ENCODE measurements around the gene IFT20.
A peak's percentile ranks its signal among the peaks of the same experiment; 100 is the strongest.
"Not testable (repeated sequence)": the region's sequence is repeated elsewhere in the genome, so short reads cannot be mapped to it uniquely, and the experiment has no call there.

IFT20 gene

DNA sequence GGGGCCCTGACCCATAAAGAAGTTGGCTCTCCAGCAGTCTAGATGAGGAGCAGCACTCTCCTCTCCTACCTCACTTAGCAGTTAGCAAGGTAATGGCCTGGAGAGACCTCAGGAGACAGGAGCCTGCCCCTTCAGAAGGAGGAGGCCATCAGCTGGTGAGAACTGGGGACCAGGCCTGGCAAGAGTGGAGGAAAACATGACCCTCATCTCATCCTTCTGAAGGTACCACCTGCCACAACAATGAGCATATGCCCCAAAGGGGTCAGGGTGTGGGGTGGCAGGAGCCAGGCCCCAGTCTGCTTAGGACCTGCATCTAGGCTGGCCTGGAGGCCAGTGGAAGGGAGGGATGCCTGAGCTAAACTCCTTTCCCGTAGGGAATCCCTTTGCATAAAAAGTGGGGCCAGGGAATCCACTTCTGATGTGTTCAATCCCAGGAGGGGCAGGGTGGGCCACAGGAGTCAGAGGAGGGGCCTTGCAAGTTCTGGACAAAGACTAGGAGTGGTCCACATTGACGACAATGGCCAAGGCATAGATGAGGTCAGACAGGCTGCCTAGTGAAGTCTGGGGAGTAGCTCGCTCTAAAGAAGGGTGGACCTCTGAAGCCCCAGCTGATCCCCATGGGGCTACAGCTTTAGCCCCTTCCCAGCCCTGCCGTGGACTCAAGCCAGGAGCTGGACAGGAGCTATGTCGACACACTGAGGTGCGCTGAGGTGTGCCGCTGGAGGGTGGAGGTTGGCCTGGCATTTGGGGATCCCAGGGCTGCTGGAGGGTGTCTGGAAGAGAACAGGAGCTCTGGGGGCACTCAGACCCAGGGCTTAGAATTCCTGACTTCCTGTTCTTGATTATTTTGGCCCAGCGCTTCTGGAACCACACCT is 28.7 kb upstream of the IFT20 start:
- no peak for DNase-seq

DNA sequence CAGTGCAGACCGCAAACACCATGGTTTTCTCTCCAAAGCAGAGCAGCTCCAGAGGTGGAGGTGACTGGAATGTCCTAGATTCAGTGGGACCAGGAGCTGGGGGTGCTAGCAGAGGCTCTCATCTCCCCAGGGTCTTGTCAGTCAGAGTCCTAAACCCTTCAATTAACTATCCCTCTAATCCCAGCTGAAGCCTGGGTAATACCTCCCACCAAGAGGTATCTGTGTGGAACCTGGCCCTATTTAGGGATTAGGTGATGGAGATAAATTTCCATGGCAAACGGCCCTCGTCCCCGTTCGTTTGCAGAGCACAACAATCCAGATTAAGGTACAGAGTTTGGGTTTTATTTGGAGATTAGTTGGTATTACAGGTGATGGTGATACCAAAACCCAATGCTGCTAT is 27.9 kb upstream of the IFT20 start:
- no peak for DNase-seq

DNA sequence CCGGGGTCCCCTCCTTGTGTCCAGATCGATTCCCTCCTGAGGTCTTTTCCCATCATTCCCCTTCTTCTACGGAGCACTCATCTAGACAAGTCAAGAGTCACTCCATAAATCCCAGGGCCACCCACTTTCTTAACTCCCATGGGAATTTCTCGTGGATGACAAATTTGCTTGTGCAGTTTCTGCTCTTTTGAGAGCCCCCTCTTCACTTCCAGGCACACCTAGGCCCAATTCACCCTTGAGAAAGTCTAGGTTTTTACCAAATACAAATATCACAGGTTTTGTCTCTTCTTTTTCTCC is 22.6 kb upstream of the IFT20 start:
- no peak for DNase-seq

DNA sequence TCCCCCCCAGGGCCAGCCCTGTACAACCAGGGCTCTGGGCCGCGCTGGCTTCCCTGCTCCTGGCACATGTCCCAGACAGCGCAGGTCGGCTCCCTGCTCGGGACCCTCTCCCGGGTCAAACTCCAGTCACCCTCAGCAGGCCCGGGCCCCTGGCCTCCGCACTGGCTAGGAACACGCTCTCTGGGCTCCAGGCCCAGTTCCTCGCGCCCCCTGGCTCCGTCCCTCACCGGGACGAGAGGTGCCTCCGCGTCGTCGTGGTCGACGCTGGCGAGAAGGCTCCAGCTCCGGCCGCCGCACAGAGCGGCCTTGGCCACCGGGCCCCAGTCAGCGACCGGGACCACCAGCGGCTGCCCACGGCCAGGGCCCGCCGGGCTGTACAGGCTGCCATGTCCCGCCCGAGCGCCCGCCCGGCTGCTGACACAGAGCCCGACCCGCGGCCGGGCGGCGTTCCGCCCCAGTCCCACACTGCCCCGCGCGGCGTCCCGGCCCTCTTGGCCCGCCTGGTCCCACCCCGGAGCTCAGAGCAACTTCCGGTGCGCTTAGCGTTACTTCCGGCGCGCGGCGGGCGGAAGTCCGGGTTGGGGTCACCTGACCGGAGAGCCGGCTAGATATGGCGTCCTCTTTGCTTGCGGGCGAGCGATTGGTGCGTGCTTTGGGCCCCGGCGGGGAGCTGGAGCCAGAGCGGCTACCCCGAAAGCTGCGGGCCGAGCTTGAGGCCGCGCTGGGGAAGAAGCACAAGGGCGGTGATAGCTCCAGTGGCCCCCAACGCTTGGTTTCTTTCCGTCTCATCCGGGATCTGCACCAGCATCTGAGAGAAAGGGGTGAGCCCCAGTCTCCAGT is 22.0 kb upstream of the IFT20 start, which contains the start of gene POLDIP2:
Gene POLDIP2 (minus strand): TSS at position 467 of the 840 bp plus-strand sequence. CDS start 79 bp downstream, at position 388.
- peak; percentile 38 to 55 for DNase-seq

DNA sequence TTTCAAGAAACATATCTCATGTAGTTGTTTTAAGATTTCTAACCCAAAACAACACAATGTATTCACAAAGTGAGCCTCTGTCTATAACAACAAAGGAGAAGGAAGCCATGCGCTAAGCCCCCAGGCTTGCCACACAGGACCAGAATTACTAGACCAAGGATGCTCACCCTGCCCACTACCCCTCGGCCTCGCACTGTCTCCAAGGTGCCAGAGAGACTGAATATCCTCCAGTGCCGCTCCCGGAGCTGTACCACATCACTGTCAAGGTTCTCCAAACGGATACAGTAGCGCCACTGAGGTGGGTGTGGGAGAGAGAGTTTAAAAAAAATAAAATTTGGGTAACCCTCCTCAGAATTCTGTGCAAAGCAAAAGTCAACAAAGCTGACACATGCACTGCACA is 15.0 kb upstream of the IFT20 start:
- DNase-seq = no peak

DNA sequence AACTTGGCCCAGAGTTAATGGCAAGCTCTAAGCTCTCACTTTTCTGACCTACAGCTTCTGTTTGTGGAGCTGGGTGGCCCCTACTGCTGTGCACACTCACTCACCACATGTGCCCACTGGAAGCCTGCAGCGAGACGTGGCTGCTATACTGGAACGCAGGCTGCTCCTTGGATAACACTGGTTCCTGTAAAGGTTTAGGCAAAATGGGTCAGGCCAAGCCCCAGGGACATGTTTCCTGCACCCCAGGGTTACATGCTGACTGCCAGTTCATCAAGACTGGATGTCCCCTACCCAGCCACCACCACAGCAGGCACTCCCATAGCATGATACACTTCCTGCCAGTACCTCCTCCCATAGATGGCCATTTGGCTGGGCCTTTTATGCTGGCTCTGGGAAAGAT is 13.7 kb upstream of the IFT20 start:
- DNase-seq = no peak

DNA sequence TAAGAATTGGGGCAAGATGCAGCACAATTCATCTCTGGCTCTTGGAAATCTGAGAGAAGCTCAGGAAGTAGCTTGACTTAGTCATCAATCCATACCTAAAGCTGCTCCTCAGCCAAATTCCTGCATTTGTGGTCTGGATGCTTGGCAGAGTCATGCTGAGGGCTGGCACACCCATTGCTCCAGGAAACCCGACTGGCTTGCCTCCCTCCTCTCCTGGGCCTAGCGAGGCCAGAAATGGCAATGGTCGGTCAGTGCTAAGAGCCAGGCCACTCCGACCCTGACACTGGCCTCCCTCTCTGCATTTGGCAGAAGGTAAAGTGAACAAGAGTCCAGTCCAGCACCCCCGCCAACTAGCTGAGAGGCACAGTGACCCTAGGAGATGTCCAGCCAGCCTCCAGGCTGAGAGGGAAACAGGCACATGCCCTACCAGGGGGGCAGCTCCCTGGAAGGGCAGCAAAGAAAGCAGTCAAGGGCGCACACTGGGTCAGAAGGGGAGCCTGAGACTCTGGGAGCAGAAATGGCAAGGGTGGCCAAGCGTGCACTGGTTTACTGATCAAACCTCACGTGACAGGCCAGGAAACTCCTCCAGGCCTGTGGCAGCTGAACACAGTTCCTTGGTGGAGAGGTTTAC is 12.1 kb upstream of the IFT20 start:
- DNase-seq = no peak

DNA sequence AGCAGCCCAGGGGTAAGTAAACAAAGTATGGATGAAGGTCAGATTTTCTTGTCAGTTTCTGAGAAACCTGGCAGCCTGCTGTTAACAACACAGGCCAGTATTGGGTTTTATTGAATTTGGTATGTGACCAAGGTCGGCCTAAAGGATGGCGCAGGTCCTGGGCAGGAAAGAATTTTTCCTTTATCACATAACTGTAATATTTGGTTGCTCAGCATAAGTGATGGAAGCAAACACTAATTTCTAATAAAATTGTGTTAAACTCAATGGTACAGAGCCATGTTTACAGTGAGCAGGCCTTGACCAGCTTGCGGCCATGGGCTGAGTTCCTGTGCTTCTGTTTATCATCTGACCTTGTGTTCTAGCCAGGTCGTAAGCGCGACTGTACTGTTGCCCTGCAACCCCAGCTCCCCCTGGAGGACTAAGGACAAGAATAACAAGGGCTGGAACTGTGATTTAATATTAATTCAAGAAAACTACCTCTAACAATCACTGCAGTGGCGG is 11.5 kb upstream of the IFT20 start:
- DNase-seq = no peak

DNA sequence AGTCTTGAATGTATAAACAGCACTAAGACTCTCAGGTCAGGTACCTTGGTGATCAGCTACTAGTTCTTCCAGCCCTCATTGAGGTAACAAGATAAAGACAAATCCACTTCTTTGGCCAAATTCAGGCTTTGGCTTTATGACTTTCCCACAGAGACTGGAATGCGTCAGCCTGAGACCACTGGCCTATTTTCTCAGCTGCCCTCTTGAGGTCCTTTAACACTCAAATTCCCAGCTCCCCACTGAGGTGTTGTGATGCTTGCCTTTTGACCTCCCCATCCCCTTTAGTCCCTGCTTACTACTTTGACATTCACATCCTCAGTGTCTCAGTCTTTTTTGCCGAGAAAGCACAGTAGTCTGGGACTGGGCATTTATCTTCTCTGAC is 10.9 kb upstream of the IFT20 start:
- DNase-seq = no peak

DNA sequence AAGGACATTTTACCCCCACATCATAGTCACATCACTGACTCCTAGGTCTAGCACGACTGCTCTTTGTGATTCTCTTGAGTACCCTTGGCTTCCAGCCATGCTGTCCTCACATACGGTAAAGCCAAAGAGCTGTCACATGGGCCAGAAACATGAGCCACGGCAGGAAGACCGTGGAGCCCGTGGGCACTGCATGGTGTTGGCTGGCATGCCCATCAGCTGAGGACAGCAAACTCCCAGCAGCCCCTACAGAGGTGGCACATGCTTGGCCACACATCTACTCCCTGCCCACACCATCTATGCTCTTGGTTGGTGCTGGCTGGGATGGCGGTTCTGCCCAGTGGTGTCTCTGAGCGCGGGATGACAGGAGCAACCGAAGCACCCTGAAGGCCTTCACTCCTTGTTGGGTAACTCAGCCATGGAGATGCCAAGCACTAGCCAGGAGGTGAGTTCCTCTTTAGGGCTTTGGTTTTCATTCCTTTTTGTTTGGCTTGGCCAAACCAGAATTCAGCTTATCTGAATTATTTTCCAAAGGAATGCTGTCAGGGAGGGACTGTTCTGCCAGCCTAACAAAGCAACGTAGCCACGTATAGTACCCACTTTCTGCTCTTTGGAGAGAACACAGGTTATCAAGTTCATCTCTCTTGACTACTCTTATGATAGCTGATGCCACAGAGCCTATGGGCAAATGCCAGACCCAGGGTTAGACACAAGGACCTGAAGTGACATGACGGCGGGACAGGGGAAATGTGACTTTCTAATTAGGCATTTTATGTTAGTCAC is 10.3 kb upstream of the IFT20 start:
- DNase-seq = no peak

DNA sequence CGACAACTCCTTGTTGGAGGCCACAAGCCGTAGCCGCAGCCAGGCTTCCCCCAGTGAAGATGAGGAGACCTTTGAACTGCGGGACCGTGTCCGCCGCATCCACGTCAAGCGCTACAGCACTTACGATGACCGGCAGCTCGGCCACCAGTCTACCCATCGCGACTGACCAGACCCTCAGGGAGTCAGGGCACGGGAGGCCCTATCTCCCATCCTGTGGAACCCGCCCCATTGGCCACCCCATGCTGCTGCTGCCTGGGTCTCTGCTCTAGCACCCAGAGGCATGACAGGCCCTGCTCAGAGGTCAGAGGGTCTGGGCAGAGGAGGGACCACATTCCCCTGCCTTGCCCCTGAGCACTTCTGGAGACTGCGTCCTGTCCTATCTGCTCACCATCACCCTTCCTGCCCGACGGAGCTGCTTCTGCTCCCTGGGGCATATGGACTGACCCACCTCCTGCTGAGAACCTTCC is 9.2 kb upstream of the IFT20 start:
- DNase-seq = no peak

DNA sequence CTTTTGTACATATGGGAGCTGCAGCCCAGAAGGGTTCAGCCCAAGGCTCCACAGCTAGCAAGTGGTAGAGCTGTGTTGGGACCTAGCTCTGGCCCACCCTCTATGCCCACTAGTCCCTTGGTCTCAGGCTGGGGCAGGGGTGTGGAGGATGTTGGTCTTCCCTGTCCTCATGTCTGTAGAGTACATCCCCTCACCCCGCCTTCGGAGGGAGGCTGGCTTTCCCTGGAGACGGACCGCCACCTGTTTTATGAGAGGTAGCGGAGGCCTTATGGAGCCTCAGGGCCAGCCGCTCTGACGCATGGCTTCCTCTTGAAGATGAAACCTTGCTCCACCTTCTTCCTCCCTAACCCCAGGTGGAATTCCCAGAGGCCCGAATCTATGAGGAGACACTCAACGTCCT is 8.7 kb upstream of the IFT20 start:
- DNase-seq = no peak

DNA sequence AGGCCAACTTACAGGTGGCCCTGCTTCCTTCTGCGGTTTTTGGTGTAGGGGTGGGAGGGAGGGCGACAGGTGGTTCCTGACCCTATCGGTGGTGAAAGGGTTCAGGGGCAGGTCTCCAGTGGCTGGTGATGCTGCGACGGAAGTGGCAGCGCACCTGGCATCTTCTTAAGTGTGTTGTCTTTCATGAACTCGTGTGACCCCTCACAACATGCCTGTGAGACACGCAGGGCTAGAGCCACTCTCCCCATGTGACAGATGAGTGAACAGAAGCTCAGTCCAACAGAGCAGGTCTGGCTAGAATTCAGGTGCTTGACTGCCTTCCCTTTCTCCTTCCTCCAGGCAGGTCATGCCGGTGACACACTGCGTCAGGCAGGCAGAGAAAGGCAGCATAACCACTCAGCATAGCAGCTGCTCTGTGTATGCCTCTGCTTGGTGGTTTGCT is 8.2 kb upstream of the IFT20 start:
- no peak for DNase-seq

DNA sequence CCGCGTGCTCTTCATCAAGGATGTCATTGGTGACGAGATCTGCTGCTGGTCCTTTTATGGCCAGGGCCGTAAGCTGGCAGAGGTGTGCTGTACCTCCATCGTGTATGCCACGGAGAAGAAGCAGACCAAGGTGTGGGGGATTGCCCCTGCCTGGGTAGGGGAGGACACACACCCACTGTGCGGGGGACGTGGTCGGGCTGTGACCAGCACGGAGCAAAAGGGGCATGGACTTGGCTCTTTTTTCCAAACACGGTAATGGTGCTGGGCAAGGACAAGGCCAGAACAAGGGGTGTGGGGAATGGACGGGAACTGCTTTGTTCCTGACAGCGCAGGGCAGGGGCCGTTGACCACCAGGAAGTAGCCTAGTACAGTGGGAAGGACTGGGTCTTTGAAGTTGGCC is 7.0 kb upstream of the IFT20 start:
- no peak for DNase-seq

DNA sequence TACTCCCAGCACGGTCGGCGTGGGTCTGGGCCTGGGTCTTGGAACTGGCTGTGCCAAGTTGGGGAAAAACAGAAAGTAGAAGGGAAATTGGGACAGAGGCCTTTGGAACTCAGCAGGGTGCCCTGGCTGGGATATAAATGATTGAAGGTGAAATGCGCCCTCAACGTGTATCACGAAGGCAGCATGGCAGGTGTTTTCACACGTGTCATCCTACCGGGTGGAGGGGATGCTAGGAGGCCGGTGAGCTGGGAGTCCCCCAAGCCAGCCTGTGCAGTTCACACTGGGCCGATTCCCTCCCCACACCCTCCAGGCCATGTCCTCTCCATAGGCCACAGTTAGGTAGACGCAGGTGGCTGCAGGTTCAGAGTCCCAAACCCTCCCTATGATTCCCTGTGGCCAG is 6.2 kb upstream of the IFT20 start:
- no peak for DNase-seq

DNA sequence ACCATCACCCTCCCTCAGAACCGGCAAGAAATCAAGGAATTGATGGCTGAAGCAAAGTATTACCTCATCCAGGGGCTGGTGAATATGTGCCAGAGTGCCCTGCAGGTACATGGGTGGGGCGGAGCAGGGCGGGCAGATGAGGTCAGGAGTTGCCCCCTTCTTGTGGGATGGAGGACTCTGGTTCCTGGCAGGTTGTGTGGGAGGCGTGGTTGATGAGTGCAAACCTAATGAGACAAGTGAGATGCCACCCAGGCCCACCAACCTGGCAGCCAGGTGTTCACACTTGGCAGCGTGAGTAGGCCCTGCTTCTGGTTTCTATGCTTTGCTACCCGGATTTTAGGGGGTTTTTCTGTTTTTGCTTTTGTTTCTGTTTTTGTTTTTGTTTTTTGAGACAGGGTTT is 5.1 kb upstream of the IFT20 start:
- DNase-seq = no peak

DNA sequence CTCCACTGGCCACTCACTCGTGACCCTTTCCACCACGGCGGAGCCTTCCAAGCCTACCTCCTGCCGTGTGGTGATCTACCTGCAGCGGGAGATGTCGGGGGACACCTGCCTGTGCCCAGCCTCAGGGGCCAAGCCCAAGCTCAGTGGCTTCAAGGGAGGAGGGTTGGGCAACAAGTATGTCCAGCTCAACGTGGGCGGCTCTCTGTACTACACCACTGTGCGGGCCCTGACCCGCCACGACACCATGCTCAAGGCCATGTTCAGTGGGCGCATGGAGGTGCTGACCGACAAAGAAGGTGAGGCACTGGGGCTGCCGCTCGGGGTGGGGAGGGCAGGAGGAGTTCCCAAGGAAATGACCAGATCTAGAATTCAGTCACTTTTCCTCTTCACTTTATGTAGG is 4.2 kb upstream of the IFT20 start:
- no peak for DNase-seq

DNA sequence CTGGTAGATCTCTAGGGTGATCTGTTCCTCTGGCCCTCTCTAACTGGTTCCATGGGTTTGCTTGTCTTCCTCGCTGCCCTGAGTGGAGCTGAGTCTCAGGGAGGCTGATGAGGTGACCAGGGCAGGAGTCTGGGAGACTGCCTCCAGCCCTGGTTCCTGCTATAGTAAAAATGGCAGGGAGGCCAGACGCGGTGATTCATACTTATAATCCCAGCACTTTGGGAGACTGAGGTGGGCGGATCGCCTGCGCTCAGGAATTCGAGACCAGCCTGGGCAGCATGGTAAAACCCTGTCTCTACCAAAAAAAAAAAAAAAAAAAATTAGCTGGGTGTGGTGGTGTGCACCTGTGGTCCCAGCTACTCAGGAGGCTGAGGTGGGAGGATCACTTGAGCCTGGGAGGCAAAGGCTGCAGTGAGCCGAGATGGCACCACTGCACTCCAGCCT is 3.5 kb upstream of the IFT20 start:
- DNase-seq = not testable (repeated sequence)

DNA sequence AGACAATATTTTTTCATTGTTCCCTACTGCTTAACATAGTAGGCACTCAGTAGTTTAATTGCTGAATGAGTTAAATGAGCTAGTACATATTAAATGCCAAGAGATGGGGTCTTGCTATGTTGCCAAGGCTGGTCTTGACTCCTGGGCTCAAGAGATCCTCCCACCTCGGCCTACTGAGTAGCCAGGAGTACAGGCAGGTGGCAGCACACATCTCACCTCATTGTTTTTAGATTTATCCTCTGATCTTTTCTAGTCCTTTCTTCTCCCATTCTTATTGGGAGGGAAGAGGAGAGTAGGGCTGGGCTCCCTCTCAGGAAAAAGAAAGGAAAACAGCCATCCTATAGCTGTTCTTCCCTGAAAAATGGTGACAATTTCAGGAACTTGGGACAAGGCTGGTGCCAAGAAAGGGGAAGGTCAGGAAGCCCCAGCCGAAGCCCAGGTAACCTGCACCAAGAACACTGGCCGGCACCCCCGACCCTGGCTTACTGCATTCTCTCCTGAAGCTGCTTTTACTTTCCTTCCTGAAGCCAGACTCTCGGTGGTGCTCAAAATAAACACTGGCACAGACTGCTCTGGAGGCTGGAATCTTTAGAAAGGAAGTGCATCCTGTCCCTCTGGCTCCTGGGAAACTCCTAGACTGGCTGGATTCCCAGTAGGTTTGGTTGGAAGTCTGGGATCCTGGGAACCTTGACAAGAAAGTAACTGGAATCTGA is 2.9 kb upstream of the IFT20 start:
- DNase-seq = no peak

DNA sequence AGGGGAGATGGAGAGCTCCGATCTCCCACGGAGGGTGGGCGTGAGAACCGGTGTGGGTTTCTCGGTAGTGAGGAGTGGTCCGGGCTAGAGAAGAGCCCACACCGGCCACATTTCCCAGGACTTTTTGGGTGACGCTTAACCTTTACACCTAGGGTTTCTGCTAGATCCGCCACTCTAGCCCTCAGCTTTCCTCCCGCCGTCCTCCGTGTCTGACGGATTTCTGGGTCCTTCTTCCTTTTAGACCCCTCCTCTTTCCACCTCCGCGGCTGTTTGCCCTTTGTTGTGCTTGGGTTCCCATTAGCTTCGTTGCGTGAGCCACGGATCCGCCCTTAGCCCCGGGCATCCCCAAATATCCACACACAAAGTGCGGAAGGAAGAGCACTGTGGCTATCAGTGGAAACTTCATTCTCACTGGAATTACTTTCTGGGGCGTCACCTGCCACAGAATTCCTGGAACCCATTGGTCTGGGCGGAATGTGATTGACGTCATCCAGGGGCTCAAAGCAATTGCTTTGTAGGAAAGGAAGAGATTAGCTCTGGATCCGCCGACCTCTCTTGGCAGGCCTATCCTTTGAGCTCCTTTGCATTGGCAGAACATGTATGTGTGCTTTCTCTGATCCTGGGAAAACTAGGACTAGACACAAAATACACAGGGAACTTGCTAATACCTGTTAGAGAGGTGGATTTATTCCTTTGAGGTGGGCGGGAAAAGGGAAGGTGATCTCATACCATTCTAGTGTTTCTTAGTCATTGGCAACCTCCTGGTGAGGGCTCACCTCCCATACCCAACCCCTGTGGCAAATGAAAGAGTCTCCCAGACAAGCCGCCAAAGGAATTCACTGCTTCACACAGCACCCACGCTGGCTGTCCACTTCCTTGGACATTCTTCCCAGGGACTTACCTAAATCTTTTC is 943 bp upstream of the IFT20 start:
- DNase-seq = no peak
